D341Med (cell line): ENCODE data around the gene OAS1.
"Not testable (repeated sequence)": the region's sequence is repeated elsewhere in the genome, so short reads cannot be mapped to it uniquely, and the experiment has no call there.

Experiments
- DNase-seq: peaks from one replicate; pipeline ENCODE4 v3.0.0; 2012; ENCODE audit warnings: low spot score

OAS1 gene

DNA sequence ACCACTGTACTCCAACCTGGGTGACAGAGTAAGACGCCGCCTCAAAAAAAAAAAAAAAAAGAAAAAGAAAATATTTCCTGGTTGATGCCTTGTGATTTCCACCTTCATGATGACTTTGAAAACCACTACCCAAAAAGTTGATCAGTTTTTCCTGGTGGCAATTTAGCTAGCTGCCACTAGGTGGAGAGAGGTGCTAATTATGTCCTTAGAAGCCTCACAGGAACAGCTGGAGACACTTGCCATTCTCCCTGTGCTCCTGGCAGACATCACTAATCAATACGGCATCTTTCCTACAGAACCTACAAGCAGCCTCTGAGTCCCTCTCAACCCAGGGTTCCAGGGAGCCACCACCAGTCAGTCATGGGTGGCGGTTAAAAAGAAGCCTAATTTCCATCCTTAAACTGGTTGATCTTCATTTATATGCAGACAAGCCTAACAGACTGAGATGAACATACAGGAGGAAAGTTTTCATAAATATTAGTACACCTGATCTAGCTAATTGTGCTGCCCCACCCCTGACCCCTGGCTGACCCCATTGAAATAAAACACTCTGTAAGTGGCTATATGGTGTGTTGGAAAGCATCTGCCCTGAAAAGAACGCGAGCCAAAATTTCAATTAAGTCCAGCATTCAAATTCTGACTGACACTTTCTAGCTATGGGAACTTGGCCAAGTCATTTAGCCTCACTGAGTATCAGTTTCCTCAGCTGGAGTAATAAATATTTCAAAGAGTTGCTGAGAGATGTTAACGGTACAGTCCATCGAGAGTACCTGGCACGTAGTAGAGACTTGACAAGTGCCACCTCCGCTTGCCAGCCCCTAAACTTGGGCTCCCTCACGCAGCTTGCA, 6.2 kb upstream of the OAS1 start:
- peak; percentile 61 for DNase-seq

DNA sequence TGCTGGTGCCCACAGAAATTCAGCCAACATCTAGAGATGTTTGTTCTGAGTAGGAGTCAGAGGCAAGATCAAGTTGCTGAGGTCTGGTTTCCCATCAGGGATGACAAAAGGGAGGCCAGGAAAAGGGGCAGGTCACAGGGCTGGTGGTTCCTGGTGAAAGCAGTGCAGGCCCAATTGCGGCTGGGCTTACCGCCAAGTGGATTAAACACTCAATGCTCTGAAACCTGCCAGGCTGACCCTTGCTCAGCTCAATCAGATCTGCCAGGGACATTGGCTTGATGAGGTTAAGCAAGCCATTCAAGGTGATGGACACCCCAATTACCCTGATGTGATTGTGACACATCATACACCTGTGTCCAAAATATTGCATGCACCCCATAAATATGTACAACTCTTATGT, 5.5 kb upstream of the OAS1 start:
- DNase-seq: no peak

DNA sequence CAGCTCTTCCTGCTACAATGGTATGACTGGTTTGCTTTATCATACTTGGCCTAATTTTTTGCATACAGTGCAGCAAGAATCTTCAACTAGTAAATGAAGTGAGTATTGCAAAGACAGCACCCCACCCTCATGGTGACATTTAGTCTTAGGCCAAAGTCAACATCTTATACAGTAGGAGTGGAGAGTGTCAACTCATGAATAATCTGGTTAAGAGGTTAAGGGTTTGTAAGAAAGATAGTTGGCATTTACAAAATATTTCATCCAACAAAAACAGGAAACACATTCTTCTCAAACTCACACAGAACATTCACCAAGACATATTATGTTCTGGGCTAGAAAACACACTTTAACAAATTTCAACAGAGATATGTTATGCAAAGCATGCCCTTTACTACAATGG, 2.2 kb upstream of the OAS1 start:
- no peak for DNase-seq

DNA sequence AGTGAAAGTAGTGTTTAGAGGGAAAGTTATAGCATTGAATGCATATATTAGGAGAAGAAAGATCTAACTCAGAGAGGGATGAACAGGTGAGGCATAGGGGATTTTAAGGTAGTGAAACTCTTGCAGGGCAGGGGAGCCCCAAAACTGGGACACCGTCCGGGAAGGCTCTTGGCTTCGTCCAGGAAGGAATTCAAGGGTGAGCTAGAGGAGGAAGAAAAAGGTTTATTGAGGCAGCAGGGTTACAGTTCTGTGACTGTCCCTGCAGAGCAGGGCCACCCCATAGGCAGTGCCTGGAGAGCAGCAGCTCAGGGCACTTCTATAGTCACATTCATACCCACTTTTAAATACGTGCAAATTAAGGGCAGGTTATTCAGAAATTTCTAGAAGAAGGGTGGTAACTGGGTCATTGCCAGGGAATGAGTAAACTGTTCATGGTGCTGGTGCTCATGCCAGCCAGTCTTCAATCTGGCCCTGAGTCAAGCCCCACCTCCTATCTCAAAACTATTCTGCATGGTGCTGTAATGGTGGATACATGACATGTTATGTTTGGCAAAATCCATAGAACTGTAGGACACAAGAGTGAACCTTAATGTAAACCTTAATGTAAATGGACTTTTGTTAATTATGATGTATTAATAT, 1.2 kb upstream of the OAS1 start:
- DNase-seq: no peak

DNA sequence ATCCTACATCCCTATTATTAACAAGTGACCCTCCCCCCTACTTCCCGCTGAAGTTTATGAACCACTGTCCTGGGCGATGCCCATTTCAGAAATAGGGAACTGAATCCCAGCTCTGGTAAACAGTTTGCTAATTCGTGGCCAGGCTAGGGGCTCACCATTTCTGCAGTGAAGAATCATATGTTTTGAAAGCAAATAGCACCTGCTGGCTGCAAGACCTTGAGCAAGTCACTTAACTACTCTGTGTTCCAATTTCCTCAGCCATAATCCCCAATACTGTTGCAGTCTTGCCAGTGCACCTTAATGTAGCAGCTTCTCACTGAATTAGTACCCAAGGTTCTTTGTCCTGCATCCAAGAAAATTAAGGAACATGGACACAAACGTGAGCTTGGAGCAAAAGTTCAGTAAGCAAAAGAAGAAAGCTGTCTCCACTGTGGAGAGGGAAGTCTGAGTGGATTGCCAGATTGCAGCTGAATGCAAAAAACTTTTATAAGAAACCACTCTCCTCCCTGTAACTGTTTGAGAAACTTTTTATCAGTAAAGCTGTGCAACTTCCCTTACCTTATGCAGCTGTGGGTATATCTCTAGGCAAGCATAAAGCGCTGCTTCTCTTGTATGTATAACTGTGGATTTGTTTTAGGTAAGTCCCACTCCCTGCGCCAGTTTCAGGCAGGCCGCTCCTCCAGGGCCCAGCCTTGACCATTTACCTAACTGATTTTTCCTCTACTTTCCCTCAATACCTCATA, 824 bp downstream of the OAS1 start:
- DNase-seq: no peak

DNA sequence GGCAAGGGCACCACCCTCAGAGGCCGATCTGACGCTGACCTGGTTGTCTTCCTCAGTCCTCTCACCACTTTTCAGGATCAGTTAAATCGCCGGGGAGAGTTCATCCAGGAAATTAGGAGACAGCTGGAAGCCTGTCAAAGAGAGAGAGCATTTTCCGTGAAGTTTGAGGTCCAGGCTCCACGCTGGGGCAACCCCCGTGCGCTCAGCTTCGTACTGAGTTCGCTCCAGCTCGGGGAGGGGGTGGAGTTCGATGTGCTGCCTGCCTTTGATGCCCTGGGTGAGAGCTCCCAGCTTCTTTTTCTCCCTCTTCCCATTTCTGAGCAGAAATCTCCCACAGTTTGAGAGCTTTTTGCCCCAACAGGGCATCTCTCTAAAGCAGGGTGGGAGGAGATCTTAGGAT, 1.8 kb downstream of the OAS1 start:
- no peak for DNase-seq

DNA sequence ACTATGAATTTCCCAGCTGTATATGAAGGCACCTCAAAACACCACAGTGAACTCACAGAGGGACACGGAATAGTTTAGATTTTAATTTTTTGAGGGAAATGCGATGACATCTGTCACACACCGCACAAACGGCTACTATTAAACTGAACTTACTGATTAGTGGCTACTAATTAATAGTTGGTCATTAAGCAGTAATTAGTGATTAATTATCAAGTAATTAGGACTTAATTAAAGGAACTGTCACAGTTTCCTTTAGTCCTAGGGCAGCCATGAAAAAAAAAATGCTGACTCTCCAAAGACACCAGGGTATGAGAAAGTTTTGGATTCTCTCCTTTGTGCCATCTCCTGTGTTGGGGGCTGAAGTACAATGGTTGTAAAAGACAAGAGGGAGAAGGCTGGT, 2.9 kb downstream of the OAS1 start:
- no peak for DNase-seq

DNA sequence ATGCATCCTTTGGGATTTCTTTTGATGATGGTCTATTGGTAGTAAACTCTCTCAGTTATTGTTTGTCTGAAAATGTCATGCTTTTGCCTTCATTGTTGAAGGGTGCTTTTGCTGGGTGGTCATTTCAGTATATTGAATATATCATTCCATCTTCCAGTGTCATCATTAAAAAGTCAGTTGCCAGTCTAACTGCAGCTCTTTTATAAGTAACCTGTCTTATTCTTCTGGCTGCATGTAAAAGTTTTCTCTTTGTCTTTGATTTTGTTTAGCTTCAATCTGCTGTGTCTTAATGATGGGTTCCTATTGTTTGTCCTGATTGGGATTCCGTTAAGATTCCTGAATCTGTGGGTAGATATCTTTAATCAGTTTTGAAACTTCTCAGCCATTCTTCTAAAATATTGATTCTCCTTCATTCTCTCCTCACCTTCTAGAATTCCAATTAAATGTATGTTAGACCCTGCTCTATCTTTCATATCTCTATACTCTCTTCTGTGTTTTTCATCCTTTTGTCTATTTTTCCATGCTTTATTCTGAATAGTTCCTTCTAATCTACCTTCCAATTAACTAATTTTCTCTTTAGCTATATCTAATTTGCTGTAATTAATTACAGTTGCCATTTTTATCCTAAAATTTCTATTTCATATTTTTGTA, 6.4 kb downstream of the OAS1 start:
- DNase-seq: no peak

DNA sequence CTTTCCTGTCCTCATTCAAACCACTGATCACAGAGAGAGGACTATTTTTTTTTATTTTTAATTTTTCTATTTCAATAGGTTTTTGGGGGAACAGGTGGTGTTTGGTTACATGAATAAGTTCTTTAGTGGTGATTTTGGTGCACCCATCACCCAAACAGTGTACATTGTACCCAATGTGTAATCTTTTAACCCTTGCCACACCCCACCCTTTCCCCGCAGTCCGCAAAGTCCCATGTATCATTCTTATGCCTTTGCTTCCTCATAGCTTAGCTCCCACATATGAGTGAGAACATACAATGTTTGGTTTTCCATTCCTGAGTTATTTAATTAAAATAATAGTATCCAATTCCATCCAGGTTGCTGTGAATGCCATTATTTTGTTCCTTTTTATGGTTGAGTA, 7.1 kb downstream of the OAS1 start:
- DNase-seq: not testable (repeated sequence)

DNA sequence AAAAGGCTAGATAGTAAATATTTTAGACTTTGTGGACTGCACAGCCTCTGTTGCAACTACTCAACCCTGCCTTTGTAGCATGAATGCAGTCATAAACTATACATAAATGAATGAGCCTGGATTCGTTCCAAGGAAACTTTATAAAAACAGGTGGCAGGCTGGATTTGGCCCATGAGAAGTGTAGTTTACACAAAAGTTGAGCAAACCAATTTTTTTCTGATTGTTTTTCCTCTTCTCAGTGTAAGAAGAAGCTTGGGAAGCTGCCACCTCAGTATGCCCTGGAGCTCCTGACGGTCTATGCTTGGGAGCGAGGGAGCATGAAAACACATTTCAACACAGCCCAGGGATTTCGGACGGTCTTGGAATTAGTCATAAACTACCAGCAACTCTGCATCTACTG, 9.5 kb downstream of the OAS1 start:
- no peak for DNase-seq

DNA sequence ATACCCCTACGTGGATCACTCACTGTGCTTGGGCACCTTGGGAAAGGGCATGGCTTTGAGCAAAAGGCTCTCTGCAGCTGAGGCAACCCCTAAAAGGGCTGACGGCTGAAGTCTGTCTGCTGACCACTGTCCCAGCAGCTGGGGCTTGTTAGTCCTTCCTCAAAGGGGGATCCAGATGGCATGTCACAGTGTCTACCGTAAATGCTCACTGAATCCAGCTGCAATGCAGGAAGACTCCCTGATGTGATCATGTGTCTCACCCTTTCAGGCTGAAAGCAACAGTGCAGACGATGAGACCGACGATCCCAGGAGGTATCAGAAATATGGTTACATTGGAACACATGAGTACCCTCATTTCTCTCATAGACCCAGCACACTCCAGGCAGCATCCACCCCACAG, 12.4 kb downstream of the OAS1 start:
- no peak for DNase-seq

DNA sequence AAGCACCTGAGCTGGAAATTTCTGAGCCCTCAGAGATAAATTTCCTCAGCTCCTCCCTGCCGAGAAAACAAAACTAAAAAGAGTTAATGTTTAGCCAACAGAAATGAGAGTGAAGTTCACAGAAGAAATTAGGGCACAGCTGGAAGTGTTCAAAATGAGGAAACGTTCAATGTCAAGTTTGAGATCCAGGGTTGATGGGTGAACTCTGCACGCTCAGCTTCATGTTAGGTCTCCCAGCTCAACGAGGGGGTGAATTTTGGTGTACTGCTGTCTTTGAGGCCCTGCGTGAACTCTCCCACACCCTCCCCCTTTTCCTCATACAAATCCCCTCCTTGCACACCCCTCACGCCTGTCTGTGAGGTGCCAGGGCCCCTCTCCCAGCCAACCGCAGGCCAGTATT, 18.2 kb downstream of the OAS1 start:
- no peak for DNase-seq

DNA sequence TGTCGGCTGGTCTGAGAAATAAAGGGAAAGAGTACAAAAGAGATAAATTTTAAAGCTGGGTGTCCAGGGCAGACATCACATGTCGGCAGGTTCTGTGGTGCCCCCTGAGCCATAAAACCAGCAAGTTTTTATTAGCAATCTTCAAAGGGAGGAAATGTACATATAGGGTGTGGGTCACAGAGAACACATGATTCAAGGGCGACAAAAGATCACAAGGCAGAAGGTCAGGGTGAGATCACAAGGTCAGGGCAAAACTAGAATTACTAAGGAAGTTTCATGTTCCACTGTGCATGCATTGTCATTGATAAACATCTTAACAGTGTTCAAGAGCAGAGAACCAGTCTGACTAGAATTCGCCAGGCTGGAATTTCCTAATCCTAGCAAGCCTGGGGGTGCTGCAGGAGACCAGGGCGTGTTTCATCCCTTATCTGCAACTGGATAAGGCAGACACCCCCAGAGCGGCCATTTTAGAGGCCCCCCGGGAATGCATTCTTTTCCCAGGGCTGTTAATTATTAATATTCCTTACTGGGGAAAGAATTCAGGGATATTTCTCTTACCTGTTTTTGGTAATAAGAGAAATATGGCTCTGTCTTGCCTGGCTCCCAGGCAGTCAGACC, 19.8 kb downstream of the OAS1 start:
- DNase-seq: not testable (repeated sequence)

DNA sequence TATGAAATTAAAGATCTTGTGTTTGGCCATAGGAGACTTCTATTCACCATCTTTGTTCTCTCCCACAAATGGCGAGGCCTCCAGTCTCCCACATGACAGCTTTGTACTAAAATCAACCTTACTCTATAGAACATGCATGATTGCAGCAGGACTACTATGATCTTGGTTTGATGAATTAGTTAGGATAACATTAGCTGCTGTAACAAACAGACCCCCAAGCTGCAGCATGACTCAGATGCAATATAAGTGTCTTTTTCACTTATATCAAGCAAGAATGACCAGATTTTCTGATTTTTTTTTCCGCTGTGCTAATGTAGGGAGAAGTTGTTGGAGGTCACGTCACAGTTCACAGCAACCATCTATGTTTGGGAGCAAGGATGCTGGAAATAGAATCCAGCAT, 20.7 kb downstream of the OAS1 start:
- no peak for DNase-seq

DNA sequence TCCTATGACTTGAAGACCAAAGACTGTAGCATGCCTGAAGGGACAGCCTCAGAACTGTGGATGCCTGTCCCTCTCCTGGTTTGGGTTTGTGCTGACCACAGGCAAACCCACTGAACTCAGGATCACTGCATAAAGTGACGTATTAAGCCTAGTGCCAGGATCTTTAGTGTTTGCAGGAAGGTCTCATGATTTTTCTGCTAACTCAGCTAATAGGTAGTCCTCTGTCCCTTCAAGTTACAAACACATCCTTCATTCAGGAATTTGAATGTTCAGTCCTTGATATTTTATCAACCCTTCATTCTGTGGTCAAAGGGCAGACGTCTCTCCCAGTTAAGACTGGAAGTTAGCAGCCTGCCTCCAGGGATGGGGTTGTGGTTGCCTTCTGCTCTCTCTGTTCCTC, 21.2 kb downstream of the OAS1 start:
- DNase-seq: no peak

DNA sequence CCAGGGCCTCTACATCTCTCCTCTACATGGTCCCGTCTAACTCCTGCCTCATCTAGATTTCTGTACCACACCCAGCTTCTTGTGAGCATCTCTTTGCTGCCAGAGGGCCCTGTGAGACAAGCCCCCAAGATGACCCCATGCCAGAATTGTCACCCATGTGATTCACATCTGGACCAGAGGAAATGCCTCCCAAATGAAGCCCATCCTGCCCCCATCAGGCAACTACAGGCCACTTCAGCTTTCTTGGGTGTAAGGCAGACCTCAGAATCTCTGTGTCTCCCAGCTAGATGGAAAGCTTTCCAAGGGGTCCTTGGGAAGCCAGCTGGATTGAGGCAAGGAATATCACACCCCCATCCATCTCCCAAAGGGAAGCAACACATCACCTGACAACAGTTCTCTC, 22.2 kb downstream of the OAS1 start:
- no peak for DNase-seq

DNA sequence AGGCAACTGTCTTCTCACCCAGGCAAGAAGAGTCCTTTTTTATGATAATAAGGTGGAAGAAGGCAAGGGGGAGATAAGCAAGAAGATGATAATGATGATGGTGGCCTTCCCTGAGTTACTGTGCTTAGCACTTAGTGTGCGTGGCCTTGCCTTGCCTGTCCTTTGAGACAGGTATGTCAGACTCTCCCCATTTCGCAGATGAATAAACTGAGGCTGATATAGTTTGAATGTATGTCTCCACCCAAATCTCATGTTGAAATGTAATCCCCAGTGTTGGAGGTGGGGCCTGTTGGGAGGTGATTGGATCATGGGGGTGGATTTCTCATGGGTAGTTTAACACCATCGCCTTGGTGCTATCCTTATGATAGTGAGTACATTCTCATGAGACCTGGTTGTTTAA, 23.0 kb downstream of the OAS1 start:
- no peak for DNase-seq

DNA sequence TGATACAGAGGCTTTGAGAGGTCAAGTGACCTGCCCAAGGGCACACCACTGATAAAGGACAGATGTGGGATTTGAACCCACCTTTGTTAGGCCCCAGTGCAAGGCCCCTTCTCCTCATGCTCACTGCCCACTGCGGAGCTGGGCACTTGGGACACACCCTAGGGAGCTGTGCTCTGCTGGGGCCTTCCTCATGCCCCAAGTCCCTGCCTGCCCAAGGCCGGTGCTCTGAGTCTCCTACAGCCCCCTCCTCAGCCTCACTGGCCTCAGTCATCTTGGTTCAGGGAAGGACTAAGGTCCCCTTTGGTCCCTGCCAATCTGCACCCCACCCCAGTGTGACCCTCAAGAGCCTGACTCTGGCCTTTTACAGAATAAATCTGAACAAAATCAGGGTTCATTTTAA, 23.6 kb downstream of the OAS1 start:
- no peak for DNase-seq

DNA sequence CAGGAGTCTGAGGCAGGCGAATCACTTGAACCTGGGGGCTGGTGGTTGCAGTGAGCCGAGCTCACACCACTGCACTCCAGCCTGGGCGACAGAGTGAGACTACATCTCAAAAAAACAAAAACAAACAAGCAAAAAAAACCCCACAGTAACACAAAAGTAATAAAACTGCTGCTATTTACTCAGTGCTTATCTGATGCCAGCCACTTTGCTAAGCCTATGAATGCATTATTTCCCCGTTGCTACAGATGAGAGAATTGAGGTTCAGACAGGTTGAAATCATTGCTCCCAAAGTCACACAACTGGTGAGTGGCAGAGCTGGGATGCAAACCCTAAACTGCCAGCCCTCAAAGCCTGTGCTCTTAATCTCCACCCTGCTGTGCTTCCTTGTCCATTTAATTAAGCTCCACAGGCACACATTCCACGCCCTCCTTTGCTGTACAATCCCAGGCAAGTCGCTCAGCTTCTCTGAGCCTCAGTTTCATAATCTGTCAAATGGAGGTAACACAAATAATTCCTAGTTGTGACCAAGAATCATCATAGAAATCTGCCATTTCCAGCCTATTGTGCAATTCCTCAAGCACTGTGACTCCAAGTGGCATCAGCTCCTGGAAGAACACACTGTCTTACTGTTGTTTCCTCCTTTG, 25.8 kb downstream of the OAS1 start:
- DNase-seq: no peak

DNA sequence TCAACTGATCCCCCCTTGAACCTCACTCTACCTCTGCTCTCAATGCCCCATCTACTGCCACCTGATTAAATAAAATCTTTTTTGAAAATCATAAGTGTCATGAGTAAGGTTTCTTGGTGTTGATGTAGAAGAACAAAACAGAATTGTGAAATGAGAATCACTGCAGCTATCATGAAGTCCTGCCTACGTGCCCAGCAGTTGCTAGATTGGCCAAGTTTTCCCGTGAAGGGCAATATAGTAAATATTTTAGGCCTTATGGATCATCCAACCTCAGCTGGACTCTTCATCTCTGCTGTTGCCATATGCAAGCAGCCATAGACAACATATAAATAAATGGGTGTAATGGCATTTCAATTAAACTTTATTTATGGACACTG, 26.4 kb downstream of the OAS1 start:
- no peak for DNase-seq

DNA sequence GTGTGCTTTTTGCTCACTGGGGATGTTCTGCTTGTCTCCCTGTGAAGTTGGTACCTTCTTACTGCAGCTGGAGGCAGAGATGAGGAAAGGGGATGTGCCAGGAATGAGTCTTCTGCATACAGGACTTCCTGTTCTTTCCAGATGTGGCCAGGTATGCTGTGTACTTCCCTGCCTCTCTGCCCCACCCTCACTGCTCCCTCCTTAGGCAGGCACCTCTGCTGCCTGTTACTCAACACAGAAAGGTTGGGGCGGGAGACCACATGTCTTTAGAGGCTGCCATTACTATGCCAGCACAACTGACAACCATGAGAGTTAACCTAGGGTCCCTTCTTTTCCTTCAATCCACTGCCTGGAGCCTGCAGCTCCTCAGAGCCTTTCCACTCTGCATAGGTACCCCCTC, 29.5 kb downstream of the OAS1 start:
- no peak for DNase-seq

DNA sequence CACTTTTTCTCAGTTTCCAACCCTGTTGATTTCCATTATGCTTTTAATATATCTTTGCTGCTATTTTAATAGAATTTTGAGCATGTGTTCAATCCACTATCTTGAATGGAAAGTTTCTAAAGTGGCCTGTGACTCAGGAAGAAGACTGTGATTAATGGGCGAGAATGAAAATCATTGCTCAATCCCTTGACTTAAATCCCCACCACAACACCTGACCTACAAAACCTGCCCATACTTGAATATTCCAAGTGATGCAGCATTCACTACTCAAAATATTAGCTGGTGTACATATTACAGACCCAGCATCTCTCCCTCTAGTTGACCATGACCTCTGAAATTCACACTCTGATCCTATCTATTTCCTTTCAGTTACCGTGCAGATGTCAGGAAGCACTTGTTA, 30.2 kb downstream of the OAS1 start:
- no peak for DNase-seq
